Uterus (tissue), 4 donors: Measurements from ENCODE around the gene DNAI7. TPM values are rescaled to one million over a fixed set of nuclear protein-coding genes. Genes with fewer than 3 reads are reported as not detected.

Experiments used
- DNase-seq, 2 donors: peaks; one replicate each; pipeline ENCODE4 v3.0.0-alpha.2; 2019 to 2020
- H3K27ac ChIP-seq, 2 donors: fragments of 200-600 bp; sonication (generic); 1 replicate in 1 of 2; 2 replicates in 1 of 2; pipeline ENCODE4 v1.5.1; 2016 to 2018
- H3K27me3 ChIP-seq, 2 donors: fragments of 200-600 bp; sonication (generic); one replicate each; pipeline ENCODE4 v1.5.1; 2018 to 2019; ENCODE audit warnings: control low read depth in 1 of 2
- H3K36me3 ChIP-seq, 2 donors: fragments of 200-600 bp; sonication (generic); one replicate each; pipeline ENCODE4 v1.5.1; 2019; ENCODE audit warnings: control low read depth in 1 of 2
- H3K4me1 ChIP-seq, 2 donors: fragments of 200-600 bp; sonication (generic); one replicate each; pipeline ENCODE4 v1.5.1; 2018 to 2019; ENCODE audit warnings: control low read depth in 1 of 2
- H3K4me3 ChIP-seq, 2 donors: fragments of 200-600 bp; sonication (generic); 1 replicate in 1 of 2; 2 replicates in 1 of 2; pipeline ENCODE4 v1.5.1; 2018 to 2019; ENCODE audit warnings: mild to moderate bottlenecking in 1 of 2
- H3K9me3 ChIP-seq, 2 donors: fragments of 200-600 bp; sonication (generic); one replicate each; pipeline ENCODE4 v1.5.1; 2019; ENCODE audit warnings: control low read depth in 1 of 2
- CTCF ChIP-seq, 4 experiments: fragments of 200-600 bp in 2 of 4; fragments of 450-650 bp in 2 of 4; sonication (generic) in 2 of 4; IDR thresholded peaks; one replicate each; pipeline ENCODE4 v1.5.1; 2016 to 2019; ENCODE audit warnings: antibody characterized with exemption in 4 of 4, mild to moderate bottlenecking in 2 of 4, moderate library complexity in 1 of 4
- POLR2A ChIP-seq, 2 donors: fragments of 450-650 bp; IDR thresholded peaks; one replicate each; pipeline ENCODE4 v1.6.1; 2016; ENCODE audit warnings: antibody characterized with exemption in 2 of 2, mild to moderate bottlenecking in 1 of 2, moderate library complexity in 1 of 2
- intact Hi-C: fragments of 100-400 bp; cut with DNase I; formaldehyde crosslinking; loops from one replicate; pipeline ENCODE4 v1.15.1; 2023; ENCODE audit warnings: low total_unique reads
- total RNA-seq, 4 donors: library from RNA; depleted of rRNA in 3 of 4; stranded (reverse); fragments of >200 nt in 3 of 4; gene quantifications; one replicate each; pipeline versions ENCODE4 v1.1.0 to v1.2.4, GENCODE V29; 2014 to 2023
- donor health status: DM: yes; HTN: yes; CAD: no.

DNAI7 gene
- total RNA-seq, 4 donors from 2014 or later, result 0.77 to 5.2 (median 4.8) TPM; not detected in 1

GRCh38 chr12:25074113-25074512 is 120.8 kb downstream of the DNAI7 start:
- H3K27ac ChIP-seq, result no peak overlapping the region
- intact Hi-C loops, result no loop called here

GRCh38 chr12:25072906-25073650 is 121.9 kb downstream of the DNAI7 start:
- H3K4me1 ChIP-seq, result no peaks in the 10 kb centered on the region
- no peak overlapping the region for H3K4me3 ChIP-seq
- DNase-seq, result no peak
- intact Hi-C loops, result no loop called here
- TF ChIP-seq POLR2A (IDR thresholded peaks at IDR 0.05) (no peak), CTCF (IDR thresholded peaks at IDR 0.05) (no peak)
- no peaks in the 10 kb centered on the region for H3K9me3 ChIP-seq
- no peaks in the 10 kb centered on the region for H3K27me3 ChIP-seq
- no peaks in the 10 kb centered on the region for H3K36me3 ChIP-seq
- no peak overlapping the region for H3K27ac ChIP-seq

More at GRCh38 chr12:25074113-25074512, 120.8 kb downstream of the DNAI7 start:
- Histone ChIP-seq H3K4me3 (no peak overlapping the region), H3K36me3 (no peaks in the 10 kb centered on the region), H3K9me3 (no peaks in the 10 kb centered on the region), H3K27me3 (no peaks in the 10 kb centered on the region), H3K4me1 (no peaks in the 10 kb centered on the region)
- no peak for DNase-seq
- no peak for TF ChIP-seq CTCF (IDR thresholded peaks at IDR 0.05)

- Histone ChIP-seq H3K9me3 (no peaks in the 10 kb centered on the region), H3K4me1 (no peaks in the 10 kb centered on the region), H3K36me3 (no peaks in the 10 kb centered on the region), H3K4me3 (no peak overlapping the region), H3K27ac (no peak overlapping the region), H3K27me3 (no peaks in the 10 kb centered on the region)
- no peak for DNase-seq
- intact Hi-C loops, result no loop called here
- TF ChIP-seq CTCF (IDR thresholded peaks at IDR 0.05) (no peak), POLR2A (IDR thresholded peaks at IDR 0.05) (no peak)
Measured at GRCh38 chr12:25071366-25071765, 123.6 kb downstream of the DNAI7 start.

GRCh38 chr12:25069224-25069623 is 125.7 kb downstream of the DNAI7 start:
- Histone ChIP-seq H3K4me3 (no peak overlapping the region), H3K9me3 (no peaks in the 10 kb centered on the region), H3K36me3 (no peaks in the 10 kb centered on the region), H3K27me3 (no peaks in the 10 kb centered on the region), H3K27ac (no peak overlapping the region), H3K4me1 (no peaks in the 10 kb centered on the region)
- no peak for DNase-seq
- intact Hi-C loops, result no loop called here
- no peak for TF ChIP-seq POLR2A (IDR thresholded peaks at IDR 0.05)
- no peak for TF ChIP-seq CTCF (IDR thresholded peaks at IDR 0.05)

GRCh38 chr12:25065035-25065434 is 129.9 kb downstream of the DNAI7 start:
- TF ChIP-seq CTCF (IDR thresholded peaks at IDR 0.05) (no peak), POLR2A (IDR thresholded peaks at IDR 0.05) (no peak)
- Histone ChIP-seq H3K27me3 (no peaks in the 10 kb centered on the region), H3K4me1 (no peaks in the 10 kb centered on the region), H3K27ac (no peak overlapping the region), H3K9me3 (no peaks in the 10 kb centered on the region), H3K4me3 (no peak overlapping the region), H3K36me3 (no peaks in the 10 kb centered on the region)
- no peak for DNase-seq
- intact Hi-C loops, result no loop called here
